Measurements from ENCODE around the gene KIF16B.
"Not testable (repeated sequence)": the region's sequence is repeated elsewhere in the genome, so short reads cannot be mapped to it uniquely, and the experiment has no call there.

Gene KIF16B

GRCh38 chr20:16455324-16455723, 117.9 kb downstream of the KIF16B start:
- Mint-ChIP-seq H3K27me3 (no peaks in the 10 kb centered on the region), H3K4me1 (ENCODE audit: low read depth in 2 of 2) (peaks cover 0 to 2% of the 10 kb centered on the region in 2 donors), H3K36me3 (ENCODE audit: insufficient read depth) (no peaks in the 10 kb centered on the region), H3K4me3 (no peak overlapping the region), H3K9me3 (no peaks in the 10 kb centered on the region), H3K27ac (no peak overlapping the region)
- DNase-seq = no peak
- no peak for ATAC-seq (replicated peaks)

GRCh38 chr20:16451982-16452381, 121.3 kb downstream of the KIF16B start:
- H3K4me3 Mint-ChIP-seq = no peak overlapping the region
- H3K27ac Mint-ChIP-seq = peak overlapping the region in 1 of 2 donors; percentile 39
- DNase-seq (no peak), ATAC-seq (replicated peaks) (no peak)
- no peaks in the 10 kb centered on the region for H3K36me3 Mint-ChIP-seq (ENCODE audit: insufficient read depth)
- no peaks in the 10 kb centered on the region for H3K27me3 Mint-ChIP-seq
- peaks cover 2 to 3% of the 10 kb centered on the region in 2 donors for H3K4me1 Mint-ChIP-seq (ENCODE audit: low read depth in 2 of 2)
- H3K9me3 Mint-ChIP-seq = no peaks in the 10 kb centered on the region

GRCh38 chr20:16451001-16451400, 122.2 kb downstream of the KIF16B start:
- H3K4me1 Mint-ChIP-seq (ENCODE audit: low read depth in 2 of 2) = peaks cover 2 to 3% of the 10 kb centered on the region in 2 donors
- no peak for ATAC-seq (replicated peaks)
- no peak overlapping the region for H3K27ac Mint-ChIP-seq
- H3K4me3 Mint-ChIP-seq = no peak overlapping the region
- H3K36me3 Mint-ChIP-seq (ENCODE audit: insufficient read depth) = no peaks in the 10 kb centered on the region
- no peak for DNase-seq
- no peaks in the 10 kb centered on the region for H3K27me3 Mint-ChIP-seq
- H3K9me3 Mint-ChIP-seq = no peaks in the 10 kb centered on the region

GRCh38 chr20:16446991-16447390, 126.3 kb downstream of the KIF16B start:
- no peak overlapping the region for H3K27ac Mint-ChIP-seq
- peaks cover 2 to 3% of the 10 kb centered on the region in 2 donors for H3K4me1 Mint-ChIP-seq (ENCODE audit: low read depth in 2 of 2)
- H3K27me3 Mint-ChIP-seq = no peaks in the 10 kb centered on the region
- H3K36me3 Mint-ChIP-seq (ENCODE audit: insufficient read depth) = no peaks in the 10 kb centered on the region
- DNase-seq (no peak), ATAC-seq (replicated peaks) (no peak)
- H3K9me3 Mint-ChIP-seq = no peaks in the 10 kb centered on the region
- H3K4me3 Mint-ChIP-seq = no peak overlapping the region

- no peak overlapping the region for H3K4me3 Mint-ChIP-seq
- H3K36me3 Mint-ChIP-seq (ENCODE audit: insufficient read depth) = no peaks in the 10 kb centered on the region
- H3K4me1 Mint-ChIP-seq (ENCODE audit: low read depth in 2 of 2) = peaks cover 2 to 3% of the 10 kb centered on the region in 2 donors
- no peaks in the 10 kb centered on the region for H3K9me3 Mint-ChIP-seq
- H3K27me3 Mint-ChIP-seq = no peaks in the 10 kb centered on the region
- H3K27ac Mint-ChIP-seq = no peak overlapping the region
- ATAC-seq (replicated peaks) (no peak), DNase-seq (no peak)
Observed at GRCh38 chr20:16446246-16446645, 127.0 kb downstream of the KIF16B start.

- no peak overlapping the region for H3K4me3 Mint-ChIP-seq
- H3K27me3 Mint-ChIP-seq = no peaks in the 10 kb centered on the region
- peaks cover 1 to 3% of the 10 kb centered on the region in 2 donors for H3K4me1 Mint-ChIP-seq (ENCODE audit: low read depth in 2 of 2)
- no peaks in the 10 kb centered on the region for H3K9me3 Mint-ChIP-seq
- no peak overlapping the region for H3K27ac Mint-ChIP-seq
- ATAC-seq (replicated peaks) = no peak
- H3K36me3 Mint-ChIP-seq (ENCODE audit: insufficient read depth) = no peaks in the 10 kb centered on the region
- no peak for DNase-seq
Observed at GRCh38 chr20:16445482-16445881, 127.8 kb downstream of the KIF16B start.

- no peaks in the 10 kb centered on the region for H3K36me3 Mint-ChIP-seq (ENCODE audit: insufficient read depth)
Observed at GRCh38 chr20:16444057-16444777, 129.0 kb downstream of the KIF16B start.

GRCh38 chr20:16441546-16442164, 131.6 kb downstream of the KIF16B start:
- H3K4me1 Mint-ChIP-seq (ENCODE audit: low read depth in 2 of 2) = peaks cover 0 to 2% of the 10 kb centered on the region in 2 donors
- H3K27me3 Mint-ChIP-seq = no peaks in the 10 kb centered on the region
- H3K9me3 Mint-ChIP-seq = peaks cover 0 to 6% of the 10 kb centered on the region in 2 donors
- ATAC-seq (replicated peaks) = no peak
- H3K36me3 Mint-ChIP-seq (ENCODE audit: insufficient read depth) = no peaks in the 10 kb centered on the region
- DNase-seq = no peak
- H3K4me3 Mint-ChIP-seq = no peak overlapping the region
- H3K27ac Mint-ChIP-seq = peak overlapping the region in 1 of 2 donors; percentile 61

More at GRCh38 chr20:16444057-16444777, 129.0 kb downstream of the KIF16B start:
- no peak overlapping the region for H3K4me3 Mint-ChIP-seq
- peaks cover 0 to 4% of the 10 kb centered on the region in 2 donors for H3K9me3 Mint-ChIP-seq
- ATAC-seq (replicated peaks) (no peak), DNase-seq (no peak)
- no peaks in the 10 kb centered on the region for H3K27me3 Mint-ChIP-seq
- peaks cover 2 to 3% of the 10 kb centered on the region in 2 donors for H3K4me1 Mint-ChIP-seq (ENCODE audit: low read depth in 2 of 2)
- no peak overlapping the region for H3K27ac Mint-ChIP-seq

- Mint-ChIP-seq H3K9me3 (peaks cover 0 to 6% of the 10 kb centered on the region in 2 donors), H3K4me1 (ENCODE audit: low read depth in 2 of 2) (peaks cover 0 to 2% of the 10 kb centered on the region in 2 donors), H3K36me3 (ENCODE audit: insufficient read depth) (no peaks in the 10 kb centered on the region), H3K27me3 (no peaks in the 10 kb centered on the region), H3K4me3 (no peak overlapping the region), H3K27ac (no peak overlapping the region)
- no peak for ATAC-seq (replicated peaks)
- DNase-seq = no peak
Observed at GRCh38 chr20:16440686-16441085, 132.6 kb downstream of the KIF16B start.

GRCh38 chr20:16439540-16439939, 133.7 kb downstream of the KIF16B start:
- not testable (repeated sequence) for H3K27ac Mint-ChIP-seq

GRCh38 chr20:16438100-16438499, 135.1 kb downstream of the KIF16B start:
- no peak for ATAC-seq (replicated peaks)
- H3K36me3 Mint-ChIP-seq (ENCODE audit: insufficient read depth) = no peaks in the 10 kb centered on the region
- H3K4me3 Mint-ChIP-seq = no peak overlapping the region
- no peak for DNase-seq
- H3K27me3 Mint-ChIP-seq = no peaks in the 10 kb centered on the region
- no peak overlapping the region for H3K27ac Mint-ChIP-seq
- H3K9me3 Mint-ChIP-seq = peaks cover 0 to 6% of the 10 kb centered on the region in 2 donors
- peaks cover 0 to 2% of the 10 kb centered on the region in 2 donors for H3K4me1 Mint-ChIP-seq (ENCODE audit: low read depth in 2 of 2)

More at GRCh38 chr20:16439540-16439939, 133.7 kb downstream of the KIF16B start:
- H3K27me3 Mint-ChIP-seq; H3K4me3 Mint-ChIP-seq; DNase-seq; ATAC-seq (replicated peaks); H3K36me3 Mint-ChIP-seq (ENCODE audit: insufficient read depth); H3K9me3 Mint-ChIP-seq; H3K4me1 Mint-ChIP-seq (ENCODE audit: low read depth in 2 of 2): not testable (repeated sequence)

- DNase-seq = no peak
- H3K4me1 Mint-ChIP-seq (ENCODE audit: low read depth in 2 of 2) = peaks cover 0 to 2% of the 10 kb centered on the region in 2 donors
Observed at GRCh38 chr20:16437387-16437996, 135.8 kb downstream of the KIF16B start.

GRCh38 chr20:16434062-16434664, 139.1 kb downstream of the KIF16B start:
- ATAC-seq (replicated peaks) (no peak), DNase-seq (peak; percentile 9 to 35 (median 19))
- no peaks in the 10 kb centered on the region for H3K27me3 Mint-ChIP-seq
- no peak overlapping the region for H3K4me3 Mint-ChIP-seq
- no peaks in the 10 kb centered on the region for H3K36me3 Mint-ChIP-seq (ENCODE audit: insufficient read depth)
- peaks cover 0 to 4% of the 10 kb centered on the region in 2 donors for H3K9me3 Mint-ChIP-seq
- no peak overlapping the region for H3K27ac Mint-ChIP-seq
- H3K4me1 Mint-ChIP-seq (ENCODE audit: low read depth in 2 of 2) = no peaks in the 10 kb centered on the region

More at GRCh38 chr20:16437387-16437996, 135.8 kb downstream of the KIF16B start:
- no peak overlapping the region for H3K27ac Mint-ChIP-seq
- no peaks in the 10 kb centered on the region for H3K27me3 Mint-ChIP-seq
- H3K9me3 Mint-ChIP-seq = peaks cover 0 to 6% of the 10 kb centered on the region in 2 donors
- ATAC-seq (replicated peaks) = no peak
- H3K36me3 Mint-ChIP-seq (ENCODE audit: insufficient read depth) = no peaks in the 10 kb centered on the region
- no peak overlapping the region for H3K4me3 Mint-ChIP-seq
